ENCODE results near the gene C6orf47.

Gene C6orf47

DNA sequence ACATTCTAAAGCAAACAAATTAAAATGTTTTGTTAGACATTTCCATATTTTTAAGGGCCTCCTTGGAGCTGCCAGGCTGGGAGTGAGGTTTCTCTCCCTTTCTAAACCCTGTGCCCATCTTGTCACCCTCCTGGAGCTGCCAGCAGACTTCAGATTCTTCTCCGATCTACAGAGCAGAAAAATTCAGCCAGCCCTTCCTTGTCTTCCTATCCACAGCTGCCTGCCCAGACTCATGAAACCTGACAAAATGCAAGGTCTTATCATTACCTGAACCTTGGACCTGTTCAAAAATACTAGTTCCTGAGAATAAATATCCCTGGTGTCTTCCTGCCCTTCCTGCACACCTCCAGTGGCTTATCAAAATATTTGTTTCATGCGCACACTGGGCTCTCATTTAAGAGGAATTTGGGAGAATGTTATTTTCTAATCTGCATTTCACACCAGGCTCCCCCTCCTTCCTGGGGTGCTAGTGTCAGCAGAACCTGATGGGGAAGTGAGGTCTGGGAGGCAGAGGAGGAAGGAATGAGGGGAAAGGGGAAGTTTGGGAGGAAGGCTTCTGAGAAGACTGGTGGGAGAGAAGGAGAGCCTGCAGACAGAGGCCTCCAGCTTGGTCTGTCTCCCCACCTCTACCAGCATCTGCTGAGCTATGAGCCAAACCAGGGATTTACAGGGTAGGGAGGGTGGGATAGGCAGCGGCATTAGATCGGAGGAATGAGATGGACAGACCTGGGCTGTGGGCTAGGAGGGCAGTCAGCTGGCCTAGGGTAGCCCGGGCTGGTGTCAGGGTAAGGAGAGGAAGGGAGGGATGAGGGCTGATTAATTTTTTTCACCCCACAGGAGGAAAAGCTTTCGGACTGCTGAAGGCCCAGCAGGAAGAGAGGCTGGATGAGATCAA, 45.6 kb downstream of the C6orf47 start, which contains the start of gene AIF1:
Gene AIF1 (plus strand): TSS at position 551 of the 895 bp plus-strand sequence. CDS start 96 bp downstream, at position 647.
- no peak for DNase-seq (ENCODE audit: low read depth, low spot score)

DNA sequence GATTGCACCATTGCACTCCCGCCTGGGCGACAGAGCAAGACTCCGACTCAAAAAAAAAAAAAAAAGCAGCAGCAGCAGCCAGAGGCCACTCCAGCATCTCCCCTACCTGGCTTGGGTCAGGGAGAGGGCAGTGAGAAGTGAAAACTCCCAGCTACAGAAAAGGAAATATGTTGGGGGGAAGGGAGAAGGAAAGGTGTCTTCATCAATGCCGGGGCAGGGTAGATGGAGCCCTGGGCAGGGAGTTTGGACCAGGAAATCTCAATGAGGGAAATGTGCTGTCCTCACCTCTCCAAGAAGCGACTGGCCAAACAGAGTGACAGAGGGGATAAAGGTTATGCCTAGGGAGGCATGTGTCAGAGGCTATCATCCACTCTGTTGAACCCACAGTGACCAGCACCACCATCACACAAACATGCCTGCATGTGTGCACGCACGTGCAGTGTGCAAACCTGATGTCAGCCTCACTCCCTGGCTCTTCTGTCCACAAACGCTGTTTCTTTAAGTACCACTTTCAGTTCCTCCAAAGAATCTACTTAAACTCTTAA, 46.4 kb downstream of the C6orf47 start:
- no peak for DNase-seq (ENCODE audit: low read depth, low spot score)

DNA sequence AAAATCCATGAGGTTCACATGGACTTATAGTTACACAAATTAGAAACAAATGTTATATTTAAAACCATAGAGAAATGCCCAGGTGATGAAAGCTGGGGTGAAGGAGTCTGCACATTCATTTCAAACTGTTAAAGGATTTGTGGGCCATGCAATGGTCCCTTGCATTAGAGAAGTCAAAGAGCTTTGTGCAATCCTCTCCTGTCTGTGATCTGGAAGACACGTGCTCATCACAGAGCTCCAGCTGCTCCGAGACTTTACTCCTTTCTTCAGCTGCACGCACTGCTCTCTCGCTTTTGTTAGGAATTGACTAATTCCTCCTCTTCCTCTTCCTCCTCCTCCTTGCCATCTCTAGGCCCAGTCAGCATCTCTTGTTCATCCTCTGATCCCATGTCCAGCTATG, 49.6 kb downstream of the C6orf47 start:
- no peak for DNase-seq (ENCODE audit: low read depth, low spot score)

DNA sequence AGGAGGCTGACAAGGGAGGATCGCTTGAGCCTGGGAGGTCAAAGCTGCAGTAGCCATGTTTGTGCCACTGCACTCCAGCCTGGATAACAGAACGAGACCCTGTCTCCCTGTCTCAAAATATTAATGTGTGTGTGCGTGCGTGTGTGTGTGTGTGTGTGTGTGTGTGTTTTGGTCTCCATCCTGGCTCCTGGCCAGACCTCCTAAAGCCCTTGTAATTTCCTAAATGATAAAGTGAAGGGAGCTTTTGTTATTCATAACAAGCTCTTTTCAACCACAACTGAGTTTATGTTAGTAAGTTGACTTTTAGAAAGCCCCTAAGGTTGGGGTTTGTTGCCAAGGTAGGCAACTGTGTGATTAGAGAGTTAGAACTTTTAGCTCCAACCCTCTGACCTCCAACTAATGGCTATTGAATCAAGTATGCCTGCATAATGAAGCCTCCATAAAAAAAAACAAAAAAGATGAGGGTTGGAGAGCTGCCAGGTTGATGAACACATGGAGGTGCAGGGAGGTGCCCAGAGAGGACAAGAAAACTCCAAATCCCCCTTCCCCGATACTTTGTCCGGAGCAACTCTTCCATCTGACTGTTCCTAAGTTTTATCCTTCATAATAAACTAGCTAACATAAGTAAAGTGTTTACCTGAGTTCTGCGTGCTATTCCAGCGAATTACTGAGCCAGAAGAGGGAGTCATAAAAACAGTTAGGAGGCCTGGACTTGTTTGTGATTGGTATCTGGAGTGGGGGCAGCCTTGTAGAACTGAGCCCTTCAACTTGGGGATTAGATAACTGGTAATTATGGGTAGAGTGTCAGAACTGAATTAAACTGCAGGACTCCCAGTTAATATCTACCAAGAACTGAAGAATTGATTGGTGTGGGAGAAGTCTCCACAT, 50.8 kb downstream of the C6orf47 start:
- no peak for DNase-seq (ENCODE audit: low read depth, low spot score)

All from brain pericyte (primary cell).